Spleen (tissue), 11 donors: ENCODE data around the gene PLD4. TPM values are rescaled to one million over a fixed set of nuclear protein-coding genes. Genes with fewer than 3 reads are reported as not detected.
A peak's percentile ranks its signal among the peaks of the same experiment; 100 is the strongest.

Experiments
- DNase-seq: peaks from one replicate; pipeline ENCODE4 v3.0.0-alpha.2; 2020
- H3K27ac ChIP-seq, 8 donors: fragments of 200-600 bp; sonication (generic) in 7 of 8; 1 replicate in 4 of 8; 2 replicates in 4 of 8; pipeline versions ENCODE4 v1.5.0 to v1.8.0; 2016 to 2021; ENCODE audit warnings: inconsistent platforms in 4 of 8, mild to moderate bottlenecking in 4 of 8, moderate library complexity in 1 of 8
- H3K27me3 ChIP-seq, 7 donors: fragments of 200-600 bp; sonication (generic) in 6 of 7; replicated peaks in 1 of 7; 1 replicate in 4 of 7; 2 replicates in 3 of 7; pipeline versions ENCODE4 v1.5.0 to v1.8.0; 2016 to 2021; ENCODE audit warnings: inconsistent platforms in 3 of 7, mild to moderate bottlenecking in 1 of 7
- H3K36me3 ChIP-seq, 6 donors: fragments of 200-600 bp; sonication (generic) in 5 of 6; 1 replicate in 4 of 6; 2 replicates in 2 of 6; pipeline versions ENCODE4 v1.5.0 to v1.8.0; 2016 to 2021; ENCODE audit warnings: inconsistent platforms in 2 of 6
- H3K4me1 ChIP-seq, 6 donors: fragments of 200-600 bp; sonication (generic) in 5 of 6; 1 replicate in 3 of 6; 2 replicates in 3 of 6; pipeline versions ENCODE4 v1.5.0 to v1.8.0; 2016 to 2021; ENCODE audit warnings: inconsistent platforms in 3 of 6
- H3K4me3 ChIP-seq, 8 donors: fragments of 200-600 bp; sonication (generic) in 7 of 8; 1 replicate in 4 of 8; 2 replicates in 4 of 8; pipeline versions ENCODE4 v1.5.0 to v1.8.0; 2016 to 2021; ENCODE audit warnings: inconsistent platforms in 4 of 8, mild to moderate bottlenecking in 4 of 8, moderate library complexity in 2 of 8
- H3K9me3 ChIP-seq, 8 donors: fragments of 200-600 bp; sonication (generic) in 7 of 8; 1 replicate in 4 of 8; 2 replicates in 4 of 8; pipeline versions ENCODE4 v1.5.0 to v1.8.0; 2016 to 2021; ENCODE audit warnings: inconsistent platforms in 4 of 8
- CTCF ChIP-seq, 11 experiments: fragments of 200-600 bp in 7 of 11; fragments of 450-650 bp in 4 of 11; sonication (generic) in 4 of 11; IDR thresholded peaks in 8 of 11; conservative IDR thresholded peaks in 3 of 11; 1 replicate in 7 of 11; 2 replicates in 4 of 11; pipeline versions ENCODE4 v1.4.0 to v1.8.0; 2016 to 2021; ENCODE audit warnings: antibody characterized with exemption in 11 of 11, inconsistent platforms in 4 of 11, mild to moderate bottlenecking in 1 of 11
- POLR2A ChIP-seq, 3 donors: fragments of 450-650 bp; IDR thresholded peaks; one replicate each; pipeline ENCODE4 v1.5.1; 2017; ENCODE audit warnings: antibody characterized with exemption in 3 of 3, mild to moderate bottlenecking in 1 of 3
- POLR2AphosphoS5 ChIP-seq, 3 donors: sonication (generic); formaldehyde crosslinking; IDR thresholded peaks; one replicate each; pipeline ENCODE4 v1.5.1; 2017; ENCODE audit warnings: antibody characterized with exemption in 3 of 3
- WGBS, 5 donors: extraction: QIAGEN DNeasy Blood & Tissue Kit in 3 of 5; methylation state at CpG; one replicate each; pipeline versions ENCODE4 v1.1.5 to v1.1.7; 2013 to 2018; 5-methylcytosine and 5-hydroxymethylcytosine counted together
- intact Hi-C: fragments of 100-400 bp; cut with DNase I; formaldehyde crosslinking; loops from one replicate; pipeline ENCODE4 v1.15.0; 2023; ENCODE audit warnings: low total_unique reads
- polyA plus RNA-seq, 3 donors: library from polyadenylated mRNA; stranded (reverse); fragments of 200-250 nt; gene quantifications; one replicate each; pipeline ENCODE4 v1.2.1, GENCODE V29; 2013
- total RNA-seq, 7 donors: library from RNA; depleted of rRNA in 3 of 7; stranded (reverse); fragments of >200 nt in 3 of 7; fragmentation: NEBNext Ultra II Directional in 4 of 7; extraction: Animal tissue kit (Norgen Biotek cat#: 25700) in 4 of 7; gene quantifications; one replicate each; pipeline versions ENCODE4 v1.1.0 to v1.2.1, GENCODE V29; 2016 to 2021
- donor health status: healthy with polysubstance abuse.
- donor health status: DM: no; HTN: no; CAD: no; lungs with moderate emphysema.
- donor health status: DM: no; HTN: no; CAD: no.
- donor health status: Bipolar disorder and iron deficiency.
- donor health status: healthy.
- donor health status: DM: no; HTN: no; CAD: no.
- donor health status: DM: yes; HTN: yes; CAD: no.

Gene PLD4
- total and polyA plus RNA-seq, 10 donors: 5.4 to 31.3 (median 22.9) TPM

GRCh38 chr14:104967386-104968152, 42.9 kb downstream of the PLD4 start:
- DNase-seq: peak; percentile 75
- WGBS, 5 donors: 3 to 8% (median 6%) methylated on average over 12 to 36 of the region's 36 CpGs
- no peak for TF ChIP-seq POLR2A (IDR thresholded peaks at IDR 0.05)
- no peak for TF ChIP-seq CTCF (IDR thresholded peaks at IDR 0.05 in 8 of 11, conservative IDR thresholded peaks at IDR 0.05 in 3 of 11)
- peak in 1 of 3 donors; percentile 4 for TF ChIP-seq POLR2AphosphoS5 (IDR thresholded peaks at IDR 0.05)
- intact Hi-C loops: no loop called here
- H3K9me3 ChIP-seq: no peaks in the 10 kb centered on the region
- H3K4me1 ChIP-seq: peaks cover 7 to 23% (median 16%) of the 10 kb centered on the region in 6 donors
- peak overlapping the region in 1 of 8 donors; percentile 47 for H3K27ac ChIP-seq
- peaks cover 0 to 60% (median 22%) of the 10 kb centered on the region in 7 donors for H3K27me3 ChIP-seq
- H3K4me3 ChIP-seq: peak overlapping the region in 6 of 8 donors; percentile 7 to 52 (median 17)
- no peaks in the 10 kb centered on the region for H3K36me3 ChIP-seq

GRCh38 chr14:104968153-104968527, 43.5 kb downstream of the PLD4 start:
- H3K27ac ChIP-seq: peak overlapping the region in 1 of 8 donors; percentile 47

GRCh38 chr14:104968541-104969401, 44.1 kb downstream of the PLD4 start:
- Histone ChIP-seq H3K27me3 (peaks cover 0 to 69% (median 24%) of the 10 kb centered on the region in 7 donors), H3K4me3 (peak overlapping the region in 2 of 8 donors; percentile 7 to 52), H3K4me1 (peaks cover 7 to 29% (median 20%) of the 10 kb centered on the region in 6 donors), H3K9me3 (no peaks in the 10 kb centered on the region), H3K36me3 (no peaks in the 10 kb centered on the region), H3K27ac (no peak overlapping the region)
- intact Hi-C loops: no loop called here
- 64 to 74% (median 70%) methylated on average over 13 to 21 of the region's 21 CpGs for WGBS, 5 donors
- peak; percentile 71 for DNase-seq
- TF ChIP-seq CTCF (IDR thresholded peaks at IDR 0.05 in 8 of 11, conservative IDR thresholded peaks at IDR 0.05 in 3 of 11): no peak
- TF ChIP-seq POLR2AphosphoS5 (IDR thresholded peaks at IDR 0.05): no peak
- TF ChIP-seq POLR2A (IDR thresholded peaks at IDR 0.05): no peak

More at GRCh38 chr14:104968153-104968527, 43.5 kb downstream of the PLD4 start:
- intact Hi-C loops: no loop called here
- Histone ChIP-seq H3K4me1 (peaks cover 7 to 23% (median 17%) of the 10 kb centered on the region in 6 donors), H3K27me3 (peaks cover 0 to 65% (median 24%) of the 10 kb centered on the region in 7 donors), H3K36me3 (no peaks in the 10 kb centered on the region), H3K4me3 (peak overlapping the region in 6 of 8 donors; percentile 7 to 52 (median 17)), H3K9me3 (no peaks in the 10 kb centered on the region)
- WGBS, 5 donors: 13 to 37% (median 18%) methylated on average over 9 to 12 of the region's 12 CpGs
- peak; percentile 74 for DNase-seq
- TF ChIP-seq POLR2AphosphoS5 (IDR thresholded peaks at IDR 0.05) (peak in 1 of 3 donors; percentile 33), CTCF (IDR thresholded peaks at IDR 0.05 in 8 of 11, conservative IDR thresholded peaks at IDR 0.05 in 3 of 11) (no peak), POLR2A (IDR thresholded peaks at IDR 0.05) (no peak)
